ENCODE data around the gene GABARAPL1.

DNA sequence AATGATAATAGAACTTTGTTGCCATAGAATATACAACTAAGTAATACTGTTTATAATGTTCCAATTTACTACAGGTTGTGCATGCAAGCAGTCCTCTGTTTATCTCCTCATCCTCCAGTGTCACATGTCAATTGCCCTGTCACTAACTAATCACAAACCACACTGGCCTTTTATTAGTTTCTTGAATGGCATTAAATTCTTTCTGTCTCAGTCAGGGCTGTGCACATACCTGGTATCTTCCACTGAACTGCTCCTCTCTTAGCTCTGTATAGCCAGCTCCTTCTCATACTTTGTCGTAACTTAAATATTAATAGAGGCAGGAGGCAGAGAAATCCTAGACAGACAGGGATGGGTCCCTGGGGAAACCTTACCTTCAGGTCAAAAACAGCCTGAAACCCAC is 24.0 kb downstream of the GABARAPL1 start:
- TF ChIP-seq POLR2A (IDR thresholded peaks at IDR 0.05; ENCODE audit: low read depth, low read length) (no peak), RAD21 (IDR thresholded peaks at IDR 0.05; ENCODE audit: insufficient read depth, low read depth, low read length) (no peak), CTCF (IDR thresholded peaks at IDR 0.05 in 2 of 3, conservative IDR thresholded peaks at IDR 0.05 in 1 of 3; ENCODE audit: control insufficient read depth in 2 of 3, extremely low read depth in 1 of 3, insufficient read depth in 1 of 3, low read depth in 3 of 3, low read length in 3 of 3) (no peak), JUNB (IDR thresholded peaks at IDR 0.05) (no peak), JUND (IDR thresholded peaks at IDR 0.05; ENCODE audit: low read depth, low read length) (no peak), HDAC6 (IDR thresholded peaks at IDR 0.05; ENCODE audit: unreplicated experiment) (no peak), RFX5 (IDR thresholded peaks at IDR 0.05; ENCODE audit: low read depth, low read length) (no peak), TBL1XR1 (IDR thresholded peaks at IDR 0.05; ENCODE audit: low read depth, low read length) (no peak)
- TF ChIP-seq, protein P1, sequence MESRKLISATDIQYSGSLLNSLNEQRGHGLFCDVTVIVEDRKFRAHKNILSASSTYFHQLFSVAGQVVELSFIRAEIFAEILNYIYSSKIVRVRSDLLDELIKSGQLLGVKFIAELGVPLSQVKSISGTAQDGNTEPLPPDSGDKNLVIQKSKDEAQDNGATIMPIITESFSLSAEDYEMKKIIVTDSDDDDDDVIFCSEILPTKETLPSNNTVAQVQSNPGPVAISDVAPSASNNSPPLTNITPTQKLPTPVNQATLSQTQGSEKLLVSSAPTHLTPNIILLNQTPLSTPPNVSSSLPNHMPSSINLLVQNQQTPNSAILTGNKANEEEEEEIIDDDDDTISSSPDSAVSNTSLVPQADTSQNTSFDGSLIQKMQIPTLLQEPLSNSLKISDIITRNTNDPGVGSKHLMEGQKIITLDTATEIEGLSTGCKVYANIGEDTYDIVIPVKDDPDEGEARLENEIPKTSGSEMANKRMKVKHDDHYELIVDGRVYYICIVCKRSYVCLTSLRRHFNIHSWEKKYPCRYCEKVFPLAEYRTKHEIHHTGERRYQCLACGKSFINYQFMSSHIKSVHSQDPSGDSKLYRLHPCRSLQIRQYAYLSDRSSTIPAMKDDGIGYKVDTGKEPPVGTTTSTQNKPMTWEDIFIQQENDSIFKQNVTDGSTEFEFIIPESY (IDR thresholded peaks at IDR 0.05): no peak

Measured in GM12878 (cell line).